Upper lobe of left lung (tissue), 4 donors: ENCODE results near the gene TXNRD2.

Experiments used
- EP300 ChIP-seq, 4 donors: sonication (generic); formaldehyde crosslinking; IDR thresholded peaks; one replicate each; pipeline ENCODE4 v1.5.1; 2017; ENCODE audit warnings: antibody characterized with exemption in 4 of 4, control low read depth in 2 of 4
- POLR2A ChIP-seq, 4 donors: fragments of 450-650 bp; IDR thresholded peaks; one replicate each; pipeline ENCODE4 v1.5.1; 2016 to 2017; ENCODE audit warnings: antibody characterized with exemption in 4 of 4, mild to moderate bottlenecking in 2 of 4
- POLR2AphosphoS5 ChIP-seq, 2 donors: sonication (generic); formaldehyde crosslinking; IDR thresholded peaks; one replicate each; pipeline ENCODE4 v1.5.1; 2017; ENCODE audit warnings: antibody characterized with exemption in 2 of 2
- TF ChIP-seq, protein P1 (sequence below), 6 experiments: fragments of 450-650 bp in 4 of 6; fragments of 200-600 bp in 2 of 6; sonication (generic) in 2 of 6; IDR thresholded peaks; one replicate each; pipeline ENCODE4 v1.5.1; 2016 to 2019; ENCODE audit warnings: antibody characterized with exemption in 6 of 6

DNA sequence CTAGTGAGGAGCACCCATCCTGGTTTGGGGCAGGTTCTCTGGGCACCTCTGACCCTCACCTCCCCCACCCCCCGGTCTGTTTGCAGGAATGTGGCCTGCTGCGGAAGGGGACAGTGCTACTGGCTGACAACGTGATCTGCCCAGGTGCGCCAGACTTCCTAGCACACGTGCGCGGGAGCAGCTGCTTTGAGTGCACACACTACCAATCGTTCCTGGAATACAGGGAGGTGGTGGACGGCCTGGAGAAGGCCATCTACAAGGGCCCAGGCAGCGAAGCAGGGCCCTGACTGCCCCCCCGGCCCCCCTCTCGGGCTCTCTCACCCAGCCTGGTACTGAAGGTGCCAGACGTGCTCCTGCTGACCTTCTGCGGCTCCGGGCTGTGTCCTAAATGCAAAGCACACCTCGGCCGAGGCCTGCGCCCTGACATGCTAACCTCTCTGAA, 26.9 kb upstream of the TXNRD2 start:
- TF ChIP-seq, protein P1, sequence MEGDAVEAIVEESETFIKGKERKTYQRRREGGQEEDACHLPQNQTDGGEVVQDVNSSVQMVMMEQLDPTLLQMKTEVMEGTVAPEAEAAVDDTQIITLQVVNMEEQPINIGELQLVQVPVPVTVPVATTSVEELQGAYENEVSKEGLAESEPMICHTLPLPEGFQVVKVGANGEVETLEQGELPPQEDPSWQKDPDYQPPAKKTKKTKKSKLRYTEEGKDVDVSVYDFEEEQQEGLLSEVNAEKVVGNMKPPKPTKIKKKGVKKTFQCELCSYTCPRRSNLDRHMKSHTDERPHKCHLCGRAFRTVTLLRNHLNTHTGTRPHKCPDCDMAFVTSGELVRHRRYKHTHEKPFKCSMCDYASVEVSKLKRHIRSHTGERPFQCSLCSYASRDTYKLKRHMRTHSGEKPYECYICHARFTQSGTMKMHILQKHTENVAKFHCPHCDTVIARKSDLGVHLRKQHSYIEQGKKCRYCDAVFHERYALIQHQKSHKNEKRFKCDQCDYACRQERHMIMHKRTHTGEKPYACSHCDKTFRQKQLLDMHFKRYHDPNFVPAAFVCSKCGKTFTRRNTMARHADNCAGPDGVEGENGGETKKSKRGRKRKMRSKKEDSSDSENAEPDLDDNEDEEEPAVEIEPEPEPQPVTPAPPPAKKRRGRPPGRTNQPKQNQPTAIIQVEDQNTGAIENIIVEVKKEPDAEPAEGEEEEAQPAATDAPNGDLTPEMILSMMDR (IDR thresholded peaks at IDR 0.05), result no peak
- TF ChIP-seq EP300 (IDR thresholded peaks at IDR 0.05), result no peak
- no peak for TF ChIP-seq POLR2A (IDR thresholded peaks at IDR 0.05)
- no peak for TF ChIP-seq POLR2AphosphoS5 (IDR thresholded peaks at IDR 0.05)
